ENCODE data around the gene CCDC188. TPM values are rescaled to one million over a fixed set of nuclear protein-coding genes. Genes with fewer than 3 reads are reported as not detected.

The CCDC188 gene
- total and polyA plus RNA-seq, 9 of the 15 experiments (the other 6 are each of a cell fraction or from before 2014, with no cell fraction given): not detected

DNA sequence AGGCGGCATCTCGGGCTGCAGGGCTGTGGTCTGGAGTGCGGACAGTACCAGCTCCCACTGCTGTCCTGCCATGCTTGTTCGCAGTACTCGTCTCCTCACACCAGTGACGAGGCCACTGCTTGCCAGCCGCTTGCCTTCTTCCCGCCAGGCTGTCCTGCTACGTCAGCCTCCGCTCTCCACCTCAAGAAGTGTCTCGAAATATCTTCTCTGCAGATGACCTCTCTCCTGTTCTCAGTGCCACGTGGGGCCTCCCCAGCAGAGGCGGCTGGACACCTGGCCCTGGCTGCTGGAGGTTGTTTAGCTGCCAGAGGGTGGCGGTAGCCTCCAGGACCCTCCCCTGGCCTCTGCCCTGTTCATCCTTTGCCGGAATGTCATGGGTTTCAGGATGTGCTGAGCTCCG, 3.1 kb upstream of the CCDC188 start (continued):
- TF ChIP-seq SRSF3 (IDR thresholded peaks at IDR 0.05; ENCODE audit: insufficient read depth, low read length): 0 out of 2 replicates have a peak, but pooled peaks have one; percentile 44
- TF ChIP-seq BRCA1 (IDR thresholded peaks at IDR 0.05): no peak
- 0 out of 2 replicates have a peak, but pooled peaks have one; percentile 7 for TF ChIP-seq BRCA1 (CRISPR knock-in tag; IDR thresholded peaks at IDR 0.05)
- TF ChIP-seq HSF4 (CRISPR knock-in tag; IDR thresholded peaks at IDR 0.05; ENCODE audit: borderline replicate concordance): no peak
- no peak for TF ChIP-seq NCOR1 (IDR thresholded peaks at IDR 0.05)
- no peak for TF ChIP-seq ZNF740 (CRISPR knock-in tag; IDR thresholded peaks at IDR 0.05)
- TF ChIP-seq ZNF740 (tag; IDR thresholded peaks at IDR 0.05): no peak
- TF ChIP-seq TCF7L2 (IDR thresholded peaks at IDR 0.05; ENCODE audit: low read depth, low read length): no peak
- no peak for TF ChIP-seq PYGO2 (tag; IDR thresholded peaks at IDR 0.05)
- TF ChIP-seq MYNN (IDR thresholded peaks at IDR 0.05): no peak
- no peak for TF ChIP-seq MYNN (CRISPR knock-in tag; IDR thresholded peaks at IDR 0.05)
- TF ChIP-seq RBBP5 (IDR thresholded peaks at IDR 0.05; ENCODE audit: borderline replicate concordance, insufficient read depth, low read length, poor library complexity, severe bottlenecking): no peak
- 0 out of 4 replicates have a peak, but pooled peaks of 1 of the 2 experiments have one; percentile 9 for TF ChIP-seq MAZ (CRISPR knock-in tag; conservative IDR thresholded peaks at IDR 0.05 in 1 of 2, IDR thresholded peaks at IDR 0.05 in 1 of 2)
- no peak for TF ChIP-seq XRCC4 (IDR thresholded peaks at IDR 0.05; ENCODE audit: extremely low read depth, insufficient read depth, insufficient read length)
- peak; percentile 45; the same call in 1 of the 2 replicates for TF ChIP-seq L3MBTL2 (IDR thresholded peaks at IDR 0.05)
- no peak for TF ChIP-seq CXXC5 (CRISPR knock-in tag; IDR thresholded peaks at IDR 0.05)
- TF ChIP-seq CREB1 (IDR thresholded peaks at IDR 0.05): no peak
- TF ChIP-seq CREB1 (CRISPR knock-in tag; IDR thresholded peaks at IDR 0.05): 0 out of 2 replicates have a peak, but pooled peaks have one; percentile 30
- TF ChIP-seq KDM4B (IDR thresholded peaks at IDR 0.05; ENCODE audit: borderline replicate concordance in 2 of 2, low read depth in 1 of 2): 0 out of 4 replicates have a peak, but pooled peaks of 1 of the 2 experiments have one; percentile 5
- TF ChIP-seq HDAC1 (IDR thresholded peaks at IDR 0.05): peak in 1 of 2 experiments; percentile 21; a peak in 1 of 4 replicates
- TF ChIP-seq CBFB (CRISPR knock-in tag; IDR thresholded peaks at IDR 0.05): no peak; the same call in none of the 2 replicates
- TF ChIP-seq NRF1 (conservative IDR thresholded peaks at IDR 0.05 in 1 of 2, IDR thresholded peaks at IDR 0.05 in 1 of 2): no peak
- TF ChIP-seq, protein P1, sequence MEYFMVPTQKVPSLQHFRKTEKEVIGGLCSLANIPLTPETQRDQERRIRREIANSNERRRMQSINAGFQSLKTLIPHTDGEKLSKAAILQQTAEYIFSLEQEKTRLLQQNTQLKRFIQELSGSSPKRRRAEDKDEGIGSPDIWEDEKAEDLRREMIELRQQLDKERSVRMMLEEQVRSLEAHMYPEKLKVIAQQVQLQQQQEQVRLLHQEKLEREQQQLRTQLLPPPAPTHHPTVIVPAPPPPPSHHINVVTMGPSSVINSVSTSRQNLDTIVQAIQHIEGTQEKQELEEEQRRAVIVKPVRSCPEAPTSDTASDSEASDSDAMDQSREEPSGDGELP (CRISPR knock-in tag; IDR thresholded peaks at IDR 0.05; ENCODE audit: borderline replicate concordance): peak; percentile 42; the same call in 1 of the 2 replicates
- 0 out of 2 replicates have a peak, but pooled peaks have one; percentile 41 for TF ChIP-seq TCF7 (IDR thresholded peaks at IDR 0.05; ENCODE audit: borderline replicate concordance)
